Central memory CD8-positive, alpha-beta T cell (primary cell): ENCODE data around the gene DCST1.
A peak's percentile ranks its signal among the peaks of the same experiment; 100 is the strongest.

ENCODE experiments used
- ATAC-seq: fragments of 150-1000 bp; cut with Tn5 transposase; replicated peaks from 2 replicates; pipeline ENCODE4 v1.10.0; 2022; ENCODE audit warnings: mild to moderate bottlenecking, moderate FRiP score, moderate number of reproducible peaks; ENCODE audit not compliant: poor library complexity, severe bottlenecking; ENCODE audit errors: extremely low read depth
- DNase-seq, 2 donors: peaks; one replicate each; pipeline ENCODE4 v3.0.0; 2021; ENCODE audit warnings: low spot score in 2 of 2
- H3K27ac Mint-ChIP-seq: one replicate; pipeline ENCODE4 v1.8.0; 2022; ENCODE audit warnings: low read depth, mild to moderate bottlenecking, moderate library complexity, mixed read lengths
- H3K27me3 Mint-ChIP-seq: one replicate; pipeline ENCODE4 v1.8.0; 2022; ENCODE audit warnings: mixed read lengths
- H3K36me3 Mint-ChIP-seq: one replicate; pipeline ENCODE4 v1.8.0; 2022; ENCODE audit warnings: mild to moderate bottlenecking, moderate library complexity, mixed read lengths; ENCODE audit not compliant: insufficient read depth
- H3K4me1 Mint-ChIP-seq: one replicate; pipeline ENCODE4 v1.8.0; 2022; ENCODE audit warnings: mixed read lengths
- H3K4me3 Mint-ChIP-seq: one replicate; pipeline ENCODE4 v1.8.0; 2022; ENCODE audit warnings: mild to moderate bottlenecking, moderate library complexity, mixed read lengths
- H3K9me3 Mint-ChIP-seq: one replicate; pipeline ENCODE4 v1.8.0; 2022; ENCODE audit warnings: mixed read lengths

The DCST1 gene

DNA sequence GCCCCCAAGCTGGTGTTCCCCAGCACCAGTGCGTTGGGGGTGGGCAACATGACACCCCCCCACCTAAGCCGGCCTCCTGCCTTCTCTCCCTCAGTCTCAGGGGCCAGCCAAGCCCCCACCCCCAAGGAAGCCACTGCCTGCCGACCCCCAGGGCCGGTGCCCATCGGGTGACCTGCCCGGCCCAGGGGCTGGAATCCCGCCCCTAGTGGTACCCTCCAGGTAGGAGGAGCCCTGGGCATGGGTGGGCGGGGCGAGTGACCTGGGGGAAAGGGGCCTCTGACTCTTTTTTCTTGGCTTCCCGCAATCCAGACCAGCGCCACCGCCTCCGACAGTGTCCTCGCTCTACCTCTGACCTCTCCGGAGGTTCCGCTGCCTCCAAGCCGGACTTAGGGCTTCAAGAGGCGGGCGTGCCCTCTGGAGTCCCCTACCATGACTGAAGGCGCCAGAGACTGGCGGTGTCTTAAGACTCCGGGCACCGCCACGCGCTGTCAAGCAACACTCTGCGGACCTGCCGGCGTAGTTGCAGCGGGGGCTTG, 28.6 kb downstream of the DCST1 start:
- Mint-ChIP-seq H3K36me3 (peaks cover 14% of the 10 kb centered on the region), H3K9me3 (no peaks in the 10 kb centered on the region), H3K4me1 (peaks cover 37% of the 10 kb centered on the region), H3K27ac (no peak overlapping the region), H3K27me3 (no peaks in the 10 kb centered on the region), H3K4me3 (peak overlapping the region; percentile 81)
- ATAC-seq: no peak
- no peak for DNase-seq

DNA sequence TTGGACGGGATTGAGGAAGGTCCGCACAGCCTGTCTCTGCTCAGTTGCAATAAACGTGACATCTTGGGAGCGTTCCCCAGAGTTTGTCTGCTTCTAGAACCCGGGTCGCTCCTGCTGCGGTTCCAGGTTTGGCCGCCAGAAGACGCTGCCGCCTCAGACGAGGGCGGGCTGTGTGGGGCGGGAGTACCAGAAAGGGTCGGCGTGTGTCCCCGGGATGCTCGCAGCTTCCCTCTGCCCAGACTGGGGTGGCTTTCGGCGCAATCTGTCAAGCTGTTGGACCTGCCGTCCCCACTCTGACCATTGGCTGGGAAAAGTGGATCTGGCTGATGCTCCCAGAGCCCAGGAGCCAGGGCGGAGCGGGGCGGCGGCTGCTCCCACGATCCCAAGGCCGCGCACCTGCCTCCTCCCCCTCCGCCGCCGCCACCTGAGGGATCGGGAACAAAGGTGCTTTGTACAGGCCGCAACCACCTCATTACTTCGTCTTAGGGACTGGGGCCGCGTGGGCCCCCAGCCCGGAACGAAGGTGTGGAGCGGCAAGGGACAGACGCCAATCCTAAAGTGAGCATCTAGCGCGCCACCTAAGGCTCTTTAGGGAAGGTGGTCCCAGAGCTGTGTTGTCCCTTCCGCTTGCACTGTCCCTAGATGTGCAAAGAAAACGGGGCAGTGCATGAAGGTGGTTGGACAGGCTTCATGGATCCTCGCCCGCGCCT, 29.2 kb downstream of the DCST1 start:
- ATAC-seq (peak; percentile 35), DNase-seq (peak; percentile 43 to 64)
- Mint-ChIP-seq H3K27me3 (no peaks in the 10 kb centered on the region), H3K27ac (peak overlapping the region; percentile 79), H3K4me3 (peak overlapping the region; percentile 81), H3K36me3 (peaks cover 15% of the 10 kb centered on the region), H3K4me1 (peaks cover 37% of the 10 kb centered on the region), H3K9me3 (no peaks in the 10 kb centered on the region)

DNA sequence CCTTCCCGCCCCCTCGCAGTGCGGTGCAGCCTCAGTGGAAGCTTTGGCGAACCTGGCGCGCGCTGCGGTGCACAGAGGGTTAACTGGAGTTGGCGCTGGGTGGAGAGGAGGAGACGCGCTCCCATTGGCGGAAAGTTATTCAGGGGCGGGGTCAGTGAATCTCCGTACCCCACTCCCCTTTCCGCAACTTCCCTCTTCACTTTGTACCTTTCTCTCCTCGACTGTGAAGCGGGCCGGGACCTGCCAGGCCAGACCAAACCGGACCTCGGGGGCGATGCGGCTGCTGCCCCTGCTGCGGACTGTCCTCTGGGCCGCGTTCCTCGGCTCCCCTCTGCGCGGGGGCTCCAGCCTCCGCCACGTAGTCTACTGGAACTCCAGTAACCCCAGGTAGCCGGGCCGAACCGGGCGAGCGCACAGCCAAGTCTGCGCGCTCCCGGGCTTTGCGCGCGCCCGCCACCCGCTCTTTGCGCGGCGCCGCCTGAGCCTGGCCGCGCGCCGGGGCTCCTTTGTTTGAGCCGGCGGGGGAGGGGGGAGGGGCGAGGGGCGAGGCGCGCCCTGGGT, 30.0 kb downstream of the DCST1 start, which contains the start of gene EFNA4:
Gene EFNA4, plus strand, starts transcription at position 191 of the 561 bp plus-strand sequence. Its CDS starts 84 bp downstream, at position 275.
- Mint-ChIP-seq H3K27ac (peak within 1 kb of the TSS; percentile 79), H3K9me3 (no peaks in the 10 kb centered on the region), H3K4me1 (peaks cover 37% of the 10 kb centered on the region), H3K27me3 (no peaks in the 10 kb centered on the region), H3K4me3 (peak within 1 kb of the TSS; percentile 81), H3K36me3 (peaks cover 15% of the 10 kb centered on the region)
- ATAC-seq (peak; percentile 82), DNase-seq (peak; percentile 65 to 66)

- H3K27ac Mint-ChIP-seq: peak overlapping the region; percentile 5
- H3K4me1 Mint-ChIP-seq: peaks cover 37% of the 10 kb centered on the region
- DNase-seq (no peak), ATAC-seq (peak; percentile 16)
- H3K9me3 Mint-ChIP-seq: no peaks in the 10 kb centered on the region
- peaks cover 13% of the 10 kb centered on the region for H3K36me3 Mint-ChIP-seq
- H3K27me3 Mint-ChIP-seq: no peaks in the 10 kb centered on the region
- H3K4me3 Mint-ChIP-seq: peak overlapping the region; percentile 81
Observed at GRCh38 chr1:155064111-155064831, 30.6 kb downstream of the DCST1 start.

- Mint-ChIP-seq H3K36me3 (peaks cover 13% of the 10 kb centered on the region), H3K4me1 (peaks cover 37% of the 10 kb centered on the region), H3K27ac (no peak overlapping the region), H3K9me3 (no peaks in the 10 kb centered on the region), H3K27me3 (no peaks in the 10 kb centered on the region), H3K4me3 (peak overlapping the region; percentile 81)
- DNase-seq (no peak), ATAC-seq (no peak)
Observed at GRCh38 chr1:155064832-155065429, 31.3 kb downstream of the DCST1 start.

DNA sequence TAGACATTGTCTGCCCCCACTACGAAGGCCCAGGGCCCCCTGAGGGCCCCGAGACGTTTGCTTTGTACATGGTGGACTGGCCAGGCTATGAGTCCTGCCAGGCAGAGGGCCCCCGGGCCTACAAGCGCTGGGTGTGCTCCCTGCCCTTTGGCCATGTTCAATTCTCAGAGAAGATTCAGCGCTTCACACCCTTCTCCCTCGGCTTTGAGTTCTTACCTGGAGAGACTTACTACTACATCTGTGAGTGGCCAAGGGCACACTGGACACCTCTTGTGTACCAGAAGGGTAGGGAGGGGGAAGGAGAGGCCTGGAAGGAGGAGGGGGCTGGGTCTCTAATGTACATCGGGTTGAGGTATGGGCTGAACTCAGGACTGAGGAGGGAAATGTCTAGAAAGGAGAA, 33.2 kb downstream of the DCST1 start:
- Mint-ChIP-seq H3K4me3 (no peak overlapping the region), H3K9me3 (no peaks in the 10 kb centered on the region), H3K4me1 (peaks cover 37% of the 10 kb centered on the region), H3K27ac (no peak overlapping the region), H3K27me3 (no peaks in the 10 kb centered on the region), H3K36me3 (peaks cover 13% of the 10 kb centered on the region)
- no peak for ATAC-seq
- no peak for DNase-seq

GRCh38 chr1:155068599-155068998, 35.0 kb downstream of the DCST1 start:
- no peak overlapping the region for H3K4me3 Mint-ChIP-seq

DNA sequence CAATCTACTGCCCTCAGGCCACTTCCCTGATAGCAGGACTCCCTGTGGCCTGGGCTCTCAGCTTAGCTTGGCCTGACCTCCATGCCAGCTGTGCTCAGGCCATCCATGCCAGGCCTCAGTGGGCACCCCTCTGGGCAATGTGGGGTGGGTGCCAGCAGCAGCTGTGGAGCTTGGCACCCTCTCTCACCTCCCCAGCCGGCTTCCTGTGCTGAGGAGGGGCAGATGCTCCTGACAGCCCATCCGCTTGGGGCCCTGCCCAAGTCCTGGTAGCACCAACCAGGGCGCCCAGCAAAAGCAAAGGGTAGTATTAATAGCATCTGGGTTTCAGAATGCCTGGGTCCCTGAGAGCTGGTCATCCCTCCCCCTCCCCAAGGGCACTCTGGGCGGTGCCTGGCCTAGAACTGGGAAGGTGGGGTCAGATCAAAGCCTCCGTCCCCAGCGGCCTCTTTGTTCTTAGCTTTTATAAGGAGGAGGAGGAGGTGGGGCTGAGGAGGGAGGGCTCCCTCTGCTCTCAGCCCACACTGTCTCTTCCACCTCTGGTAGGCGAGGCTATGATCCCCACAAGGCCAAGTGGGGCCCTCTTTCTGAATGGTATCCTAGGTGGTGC, 36.0 kb downstream of the DCST1 start:
- Mint-ChIP-seq H3K27ac (no peak overlapping the region), H3K4me3 (no peak overlapping the region), H3K9me3 (no peaks in the 10 kb centered on the region), H3K27me3 (no peaks in the 10 kb centered on the region), H3K4me1 (peaks cover 34% of the 10 kb centered on the region), H3K36me3 (peaks cover 4% of the 10 kb centered on the region)
- DNase-seq (no peak), ATAC-seq (no peak)

More at GRCh38 chr1:155068599-155068998, 35.0 kb downstream of the DCST1 start:
- peaks cover 7% of the 10 kb centered on the region for H3K36me3 Mint-ChIP-seq
- no peak overlapping the region for H3K27ac Mint-ChIP-seq
- H3K4me1 Mint-ChIP-seq: peaks cover 36% of the 10 kb centered on the region
- ATAC-seq: no peak
- no peaks in the 10 kb centered on the region for H3K27me3 Mint-ChIP-seq
- no peaks in the 10 kb centered on the region for H3K9me3 Mint-ChIP-seq
- no peak for DNase-seq

- peaks cover 31% of the 10 kb centered on the region for H3K4me1 Mint-ChIP-seq
- H3K9me3 Mint-ChIP-seq: no peaks in the 10 kb centered on the region
Observed at GRCh38 chr1:155070158-155070621, 36.6 kb downstream of the DCST1 start.

GRCh38 chr1:155070721-155071569, 37.3 kb downstream of the DCST1 start:
- peak; percentile 57 to 68 for DNase-seq
- H3K36me3 Mint-ChIP-seq: peaks cover 4% of the 10 kb centered on the region
- H3K27me3 Mint-ChIP-seq: no peaks in the 10 kb centered on the region
- H3K9me3 Mint-ChIP-seq: no peaks in the 10 kb centered on the region
- H3K4me3 Mint-ChIP-seq: peak overlapping the region; percentile 19
- H3K27ac Mint-ChIP-seq: no peak overlapping the region
- ATAC-seq: peak; percentile 96
- H3K4me1 Mint-ChIP-seq: peaks cover 30% of the 10 kb centered on the region

More at GRCh38 chr1:155070158-155070621, 36.6 kb downstream of the DCST1 start:
- ATAC-seq (no peak), DNase-seq (no peak)
- H3K4me3 Mint-ChIP-seq: peak overlapping the region; percentile 19
- H3K27me3 Mint-ChIP-seq: no peaks in the 10 kb centered on the region
- H3K27ac Mint-ChIP-seq: no peak overlapping the region
- peaks cover 4% of the 10 kb centered on the region for H3K36me3 Mint-ChIP-seq

GRCh38 chr1:155071701-155072100, 38.1 kb downstream of the DCST1 start:
- Mint-ChIP-seq H3K4me3 (peak overlapping the region; percentile 19), H3K4me1 (peaks cover 25% of the 10 kb centered on the region), H3K9me3 (no peaks in the 10 kb centered on the region), H3K36me3 (peaks cover 4% of the 10 kb centered on the region), H3K27me3 (no peaks in the 10 kb centered on the region), H3K27ac (no peak overlapping the region)
- DNase-seq: no peak
- ATAC-seq: no peak
